ENCODE results near the gene IGF2BP2.
A peak's percentile ranks its signal among the peaks of the same experiment; 100 is the strongest.

GRCh38 chr3:185823078-185824044, 1.5 kb downstream of the IGF2BP2 start:
- TF ChIP-seq, protein P1, sequence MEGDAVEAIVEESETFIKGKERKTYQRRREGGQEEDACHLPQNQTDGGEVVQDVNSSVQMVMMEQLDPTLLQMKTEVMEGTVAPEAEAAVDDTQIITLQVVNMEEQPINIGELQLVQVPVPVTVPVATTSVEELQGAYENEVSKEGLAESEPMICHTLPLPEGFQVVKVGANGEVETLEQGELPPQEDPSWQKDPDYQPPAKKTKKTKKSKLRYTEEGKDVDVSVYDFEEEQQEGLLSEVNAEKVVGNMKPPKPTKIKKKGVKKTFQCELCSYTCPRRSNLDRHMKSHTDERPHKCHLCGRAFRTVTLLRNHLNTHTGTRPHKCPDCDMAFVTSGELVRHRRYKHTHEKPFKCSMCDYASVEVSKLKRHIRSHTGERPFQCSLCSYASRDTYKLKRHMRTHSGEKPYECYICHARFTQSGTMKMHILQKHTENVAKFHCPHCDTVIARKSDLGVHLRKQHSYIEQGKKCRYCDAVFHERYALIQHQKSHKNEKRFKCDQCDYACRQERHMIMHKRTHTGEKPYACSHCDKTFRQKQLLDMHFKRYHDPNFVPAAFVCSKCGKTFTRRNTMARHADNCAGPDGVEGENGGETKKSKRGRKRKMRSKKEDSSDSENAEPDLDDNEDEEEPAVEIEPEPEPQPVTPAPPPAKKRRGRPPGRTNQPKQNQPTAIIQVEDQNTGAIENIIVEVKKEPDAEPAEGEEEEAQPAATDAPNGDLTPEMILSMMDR (IDR thresholded peaks at IDR 0.05) = peak; percentile 44
- peak; percentile 21; the same call in 1 of the 2 replicates for TF ChIP-seq POLR2AphosphoS5 (IDR thresholded peaks at IDR 0.05; ENCODE audit: low read depth, low read length)
